GM23338 (cell line): Measurements from ENCODE around the gene UGT1A4. TPM values are rescaled to one million over a fixed set of nuclear protein-coding genes. Genes with fewer than 3 reads are reported as not detected.

Experiments used
- ATAC-seq: fragments of 200-7000 bp; cut with Tn5 transposase; 3 replicates; pipeline ENCODE4 v1.9.1; 2020
- DNase-seq: peaks from one replicate; pipeline ENCODE4 v3.0.0-alpha.2; 2015; ENCODE audit warnings: low spot score
- H2AFZ ChIP-seq: fragments of 200-600 bp; sonication (generic); 2 replicates; pipeline ENCODE4 v1.8.0; 2016; ENCODE audit warnings: antibody characterized with exemption, mild to moderate bottlenecking, moderate library complexity
- H3F3A ChIP-seq: fragments of 200-600 bp; sonication (generic); replicated peaks from 2 replicates; pipeline ENCODE4 v1.8.0; 2017; ENCODE audit warnings: antibody characterized with exemption, mixed run types, low read depth
- H3K27ac ChIP-seq: fragments of 200-600 bp; sonication (generic); 2 replicates; pipeline ENCODE4 v1.6.1; 2016; ENCODE audit warnings: low read depth
- H3K27me3 ChIP-seq: fragments of 200-600 bp; sonication (generic); 2 replicates; pipeline ENCODE4 v1.8.0; 2016; ENCODE audit warnings: mild to moderate bottlenecking, mixed run types, moderate library complexity; ENCODE audit not compliant: insufficient read depth
- H3K36me3 ChIP-seq: fragments of 200-600 bp; sonication (generic); 2 replicates; pipeline ENCODE4 v1.8.0; 2016; ENCODE audit warnings: mild to moderate bottlenecking; ENCODE audit not compliant: insufficient read depth
- H3K4me1 ChIP-seq: fragments of 200-600 bp; sonication (generic); 2 replicates; pipeline ENCODE4 v1.8.0; 2016; ENCODE audit warnings: mild to moderate bottlenecking, moderate library complexity; ENCODE audit not compliant: insufficient read depth
- H3K4me2 ChIP-seq: fragments of 200-600 bp; sonication (generic); 2 replicates; pipeline ENCODE4 v1.7.1; 2017; ENCODE audit warnings: mixed run types
- H3K4me3 ChIP-seq: fragments of 200-600 bp; sonication (generic); 2 replicates; pipeline ENCODE4 v1.6.1; 2016; ENCODE audit warnings: mixed run types
- H3K79me2 ChIP-seq: fragments of 200-600 bp; sonication (generic); replicated peaks from 2 replicates; pipeline ENCODE4 v1.8.0; 2017; ENCODE audit warnings: mild to moderate bottlenecking; ENCODE audit not compliant: insufficient read depth
- H3K9me2 ChIP-seq: fragments of 200-600 bp; sonication (generic); 2 replicates; pipeline ENCODE4 v1.8.0; 2017; ENCODE audit not compliant: insufficient read depth
- H4K20me1 ChIP-seq: fragments of 200-600 bp; sonication (generic); replicated peaks from 2 replicates; pipeline ENCODE4 v1.8.0; 2017; ENCODE audit warnings: mild to moderate bottlenecking; ENCODE audit not compliant: insufficient read depth
- H3K27ac Mint-ChIP-seq: 2 replicates; pipeline ENCODE4 v1.8.0; 2020; ENCODE audit warnings: inconsistent platforms, mild to moderate bottlenecking, moderate library complexity, mixed read lengths
- H3K27me3 Mint-ChIP-seq: 3 replicates; pipeline ENCODE4 v1.8.0; 2022; ENCODE audit warnings: low read depth, mild to moderate bottlenecking, moderate library complexity, mixed read lengths, inconsistent platforms; ENCODE audit not compliant: insufficient read depth, poor library complexity
- H3K36me3 Mint-ChIP-seq: 3 replicates; pipeline ENCODE4 v1.8.0; 2021; ENCODE audit warnings: low read depth, mild to moderate bottlenecking, inconsistent platforms, moderate library complexity, mixed read lengths
- H3K4me1 Mint-ChIP-seq: 3 replicates; pipeline ENCODE4 v1.8.0; 2020; ENCODE audit warnings: mild to moderate bottlenecking, inconsistent platforms, mixed read lengths
- H3K4me3 Mint-ChIP-seq: 3 replicates; pipeline ENCODE4 v1.8.0; 2021; ENCODE audit warnings: moderate library complexity, mild to moderate bottlenecking, inconsistent platforms, mixed read lengths
- H3K9me3 Mint-ChIP-seq: 3 replicates; pipeline ENCODE4 v1.8.0; 2020; ENCODE audit warnings: moderate library complexity, mild to moderate bottlenecking, inconsistent platforms, mixed read lengths
- CREB1 ChIP-seq: fragments of 250-450 bp; sonication (Bioruptor Pico); IDR thresholded peaks from 2 replicates; pipeline ENCODE4 v1.5.0; 2020; ENCODE audit warnings: low read depth, mild to moderate bottlenecking, moderate library complexity
- CTCF ChIP-seq, 2 experiments: fragments of 200-600 bp in 1 of 2; sonication (generic) in 1 of 2; conservative IDR thresholded peaks; 2 replicates each; pipeline versions ENCODE4 v1.5.1 to v1.6.1; 2016 to 2017; ENCODE audit warnings: antibody characterized with exemption in 2 of 2, low read depth in 2 of 2, mild to moderate bottlenecking in 2 of 2, moderate library complexity in 1 of 2
- ETS1 ChIP-seq: IDR thresholded peaks from 2 replicates; pipeline ENCODE4 v1.6.1; 2016; ENCODE audit warnings: antibody characterized with exemption
- EZH2 ChIP-seq: fragments of 200-600 bp; sonication (generic); IDR thresholded peaks from one replicate; pipeline ENCODE4 v1.8.0; 2017; ENCODE audit warnings: antibody characterized with exemption, mild to moderate bottlenecking, low read depth; ENCODE audit not compliant: unreplicated experiment
- EZH2phosphoT487 ChIP-seq: fragments of 200-600 bp; sonication (generic); IDR thresholded peaks from one replicate; pipeline ENCODE4 v1.8.1; 2018; ENCODE audit warnings: antibody characterized with exemption; ENCODE audit not compliant: unreplicated experiment
- JUNB ChIP-seq: IDR thresholded peaks from one replicate; pipeline ENCODE4 v1.6.1; 2016; ENCODE audit warnings: antibody characterized with exemption; ENCODE audit not compliant: unreplicated experiment
- NANOG ChIP-seq: IDR thresholded peaks from 2 replicates; pipeline ENCODE4 v1.6.1; 2016; ENCODE audit warnings: antibody characterized with exemption, borderline replicate concordance
- POLR2AphosphoS5 ChIP-seq: IDR thresholded peaks from 2 replicates; pipeline ENCODE4 v1.6.1; 2016; ENCODE audit warnings: antibody characterized with exemption, low read depth
- REST ChIP-seq: IDR thresholded peaks from one replicate; pipeline ENCODE4 v1.6.1; 2018; ENCODE audit warnings: antibody characterized with exemption; ENCODE audit not compliant: unreplicated experiment
- STAT1 ChIP-seq: IDR thresholded peaks from one replicate; pipeline ENCODE4 v1.6.1; 2016; ENCODE audit warnings: antibody characterized with exemption; ENCODE audit not compliant: unreplicated experiment
- ZNF114 ChIP-seq: fragments of 250-450 bp; sonication (Bioruptor Pico); IDR thresholded peaks from 2 replicates; pipeline ENCODE4 v1.5.0; 2020; ENCODE audit warnings: mild to moderate bottlenecking, moderate library complexity
- ZNF331 ChIP-seq: fragments of 250-450 bp; sonication (Bioruptor Pico); IDR thresholded peaks from 2 replicates; pipeline ENCODE4 v1.5.0; 2020; ENCODE audit warnings: low read depth, mild to moderate bottlenecking, moderate library complexity
- ZNF462 ChIP-seq: fragments of 250-450 bp; sonication (Bioruptor Pico); IDR thresholded peaks from 2 replicates; pipeline ENCODE4 v1.5.0; 2020; ENCODE audit warnings: mild to moderate bottlenecking, moderate library complexity
- polyA plus RNA-seq: library from polyadenylated mRNA; unstranded; fragments of >200 nt; fragmentation: Nextera tagmentation; extraction: Ambion mirVana; gene quantifications from 2 replicates; pipeline ENCODE4 v1.2.1, GENCODE V29; 2016
- total RNA-seq: library from RNA; depleted of rRNA; stranded (reverse); fragments of >200 nt; shearing (Covaris generic); gene quantifications from 2 replicates; pipeline ENCODE4 v1.2.3, GENCODE V29; 2014

UGT1A4 gene
- total and polyA plus RNA-seq, 2 experiments from 2014 or later, result not detected

- H3K27ac Mint-ChIP-seq, result no peak overlapping the region
- Histone ChIP-seq H3F3A (no peaks in the 10 kb centered on the region), H3K27ac (no peak overlapping the region), H3K79me2 (no peaks in the 10 kb centered on the region), H3K9me2 (peaks cover 16% of the 10 kb centered on the region; the same call in 1 of the 2 replicates), H3K36me3 (no peaks in the 10 kb centered on the region), H4K20me1 (no peaks in the 10 kb centered on the region), H3K4me2 (no peak overlapping the region), H2AFZ (no peak overlapping the region), H3K4me3 (no peak overlapping the region), H3K4me1 (peaks cover 7% of the 10 kb centered on the region; the same call in 1 of the 2 replicates), H3K27me3 (no peaks in the 10 kb centered on the region)
- no peaks in the 10 kb centered on the region for H3K36me3 Mint-ChIP-seq
- peaks cover 2% of the 10 kb centered on the region for H3K27me3 Mint-ChIP-seq
- no peak for ATAC-seq
- DNase-seq, result no peak
- H3K4me1 Mint-ChIP-seq, result peaks cover 17% of the 10 kb centered on the region
- H3K9me3 Mint-ChIP-seq, result no peaks in the 10 kb centered on the region
- TF ChIP-seq ZNF462 (CRISPR knock-in tag) (no peak), POLR2AphosphoS5 (no peak), ETS1 (no peak), ZNF331 (CRISPR knock-in tag) (no peak), NANOG (no peak), REST (no peak), ZNF114 (CRISPR knock-in tag) (no peak), EZH2phosphoT487 (no peak), CTCF (conservative IDR thresholded peaks at IDR 0.05; ENCODE audit: low read depth in 2 of 2) (no peak), JUNB (no peak), EZH2 (no peak), STAT1 (no peak), CREB1 (CRISPR knock-in tag) (no peak)
- H3K4me3 Mint-ChIP-seq, result no peak overlapping the region
Measured at GRCh38 chr2:233693963-233694362, 24.6 kb upstream of the UGT1A4 start.
